Measurements from ENCODE around the gene KNDC1. TPM values are rescaled to one million over a fixed set of nuclear protein-coding genes. Genes with fewer than 3 reads are reported as not detected.

KNDC1 gene
- total RNA-seq, 2 donors from 2014 or later = 0.29 to 0.32 TPM

DNA sequence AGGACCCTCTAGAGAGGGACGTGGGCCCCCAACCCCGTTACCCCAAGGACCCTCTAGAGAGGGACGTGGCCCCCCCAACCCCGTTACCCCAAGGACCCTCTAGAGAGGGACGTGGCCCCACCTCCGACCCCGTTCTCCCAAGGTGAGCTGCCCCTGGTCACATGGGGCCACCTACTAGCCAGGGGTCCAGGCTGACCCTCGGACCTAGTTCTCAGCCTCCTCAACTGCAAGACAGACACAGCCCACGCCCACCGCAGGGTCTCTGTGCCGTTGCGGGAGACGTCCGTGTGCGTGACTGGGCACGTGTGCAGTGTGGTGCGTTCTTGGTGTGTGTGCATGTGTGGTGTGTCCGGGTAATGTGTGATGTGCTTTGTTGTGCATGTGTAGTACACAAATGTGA is 48.4 kb downstream of the KNDC1 start:
- intact Hi-C loops (cut with DNase I) = no loop called here
- H3K4me1 ChIP-seq = no peaks in the 10 kb centered on the region
- H3K9me3 ChIP-seq = no peaks in the 10 kb centered on the region
- H3K27ac ChIP-seq = no peak overlapping the region
- DNase-seq = no peak
- no peaks in the 10 kb centered on the region for H3K27me3 ChIP-seq
- H3K36me3 ChIP-seq = no peaks in the 10 kb centered on the region
- TF ChIP-seq, protein P1, sequence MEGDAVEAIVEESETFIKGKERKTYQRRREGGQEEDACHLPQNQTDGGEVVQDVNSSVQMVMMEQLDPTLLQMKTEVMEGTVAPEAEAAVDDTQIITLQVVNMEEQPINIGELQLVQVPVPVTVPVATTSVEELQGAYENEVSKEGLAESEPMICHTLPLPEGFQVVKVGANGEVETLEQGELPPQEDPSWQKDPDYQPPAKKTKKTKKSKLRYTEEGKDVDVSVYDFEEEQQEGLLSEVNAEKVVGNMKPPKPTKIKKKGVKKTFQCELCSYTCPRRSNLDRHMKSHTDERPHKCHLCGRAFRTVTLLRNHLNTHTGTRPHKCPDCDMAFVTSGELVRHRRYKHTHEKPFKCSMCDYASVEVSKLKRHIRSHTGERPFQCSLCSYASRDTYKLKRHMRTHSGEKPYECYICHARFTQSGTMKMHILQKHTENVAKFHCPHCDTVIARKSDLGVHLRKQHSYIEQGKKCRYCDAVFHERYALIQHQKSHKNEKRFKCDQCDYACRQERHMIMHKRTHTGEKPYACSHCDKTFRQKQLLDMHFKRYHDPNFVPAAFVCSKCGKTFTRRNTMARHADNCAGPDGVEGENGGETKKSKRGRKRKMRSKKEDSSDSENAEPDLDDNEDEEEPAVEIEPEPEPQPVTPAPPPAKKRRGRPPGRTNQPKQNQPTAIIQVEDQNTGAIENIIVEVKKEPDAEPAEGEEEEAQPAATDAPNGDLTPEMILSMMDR (IDR thresholded peaks at IDR 0.05) = no peak
- H3K4me3 ChIP-seq = no peak overlapping the region
- H3K9ac ChIP-seq (ENCODE audit: low read depth in 2 of 2, low read length in 2 of 2) = no peak overlapping the region

DNA sequence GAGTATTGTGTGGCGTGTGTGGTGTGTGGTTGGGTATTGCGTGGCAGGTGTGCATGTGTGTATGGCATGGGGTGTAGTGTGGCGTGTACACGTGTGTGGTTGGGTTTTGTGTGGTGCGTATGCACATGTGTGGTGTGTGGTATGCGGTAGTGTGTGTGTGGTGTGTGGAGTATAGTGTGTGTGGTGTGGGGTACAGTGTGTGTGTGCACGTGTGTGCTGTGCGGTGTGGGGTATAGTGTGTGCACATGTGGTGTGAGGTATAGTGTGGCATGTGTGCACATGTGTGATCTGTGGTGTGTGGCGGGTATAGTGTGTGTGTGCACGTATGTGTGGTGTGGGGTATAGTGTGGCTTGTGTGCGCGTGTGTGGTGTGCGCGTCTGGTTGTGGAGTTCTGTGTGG is 49.1 kb downstream of the KNDC1 start:
- DNase-seq = no peak
- TF ChIP-seq, protein P1 (IDR thresholded peaks at IDR 0.05) = no peak
- Histone ChIP-seq H3K9me3 (no peaks in the 10 kb centered on the region), H3K27ac (no peak overlapping the region), H3K4me3 (no peak overlapping the region), H3K4me1 (no peaks in the 10 kb centered on the region), H3K9ac (ENCODE audit: low read depth in 2 of 2, low read length in 2 of 2) (no peak overlapping the region), H3K36me3 (no peaks in the 10 kb centered on the region), H3K27me3 (no peaks in the 10 kb centered on the region)
- intact Hi-C loops (cut with DNase I) = no loop called here

DNA sequence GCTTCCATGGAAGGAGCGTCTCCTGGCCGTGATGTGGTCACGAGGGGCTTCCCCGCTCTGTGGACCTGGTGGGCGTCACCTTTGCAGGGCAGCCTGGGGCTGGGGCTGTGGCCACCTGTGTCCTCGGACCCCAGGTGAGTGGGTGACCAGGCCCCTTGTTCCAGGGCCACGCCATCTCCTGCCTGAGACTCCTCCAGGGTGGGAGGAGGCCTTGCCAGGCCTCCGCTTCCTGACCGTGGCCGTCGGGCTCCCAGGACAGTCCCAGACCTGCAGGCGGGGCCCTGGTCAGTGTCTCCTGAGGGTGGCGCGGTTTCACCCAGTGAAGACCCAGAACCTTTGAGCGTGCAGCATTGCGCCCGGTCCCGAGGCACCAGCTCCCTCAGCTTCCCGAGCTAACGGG is 49.6 kb downstream of the KNDC1 start:
- TF ChIP-seq, protein P1 (IDR thresholded peaks at IDR 0.05) = no peak
- no peak overlapping the region for H3K9ac ChIP-seq (ENCODE audit: low read depth in 2 of 2, low read length in 2 of 2)
- DNase-seq = no peak
- intact Hi-C loops (cut with DNase I) = no loop called here
- H3K36me3 ChIP-seq = no peaks in the 10 kb centered on the region
- no peaks in the 10 kb centered on the region for H3K27me3 ChIP-seq
- no peak overlapping the region for H3K27ac ChIP-seq
- no peaks in the 10 kb centered on the region for H3K9me3 ChIP-seq
- H3K4me1 ChIP-seq = no peaks in the 10 kb centered on the region
- H3K4me3 ChIP-seq = no peak overlapping the region

DNA sequence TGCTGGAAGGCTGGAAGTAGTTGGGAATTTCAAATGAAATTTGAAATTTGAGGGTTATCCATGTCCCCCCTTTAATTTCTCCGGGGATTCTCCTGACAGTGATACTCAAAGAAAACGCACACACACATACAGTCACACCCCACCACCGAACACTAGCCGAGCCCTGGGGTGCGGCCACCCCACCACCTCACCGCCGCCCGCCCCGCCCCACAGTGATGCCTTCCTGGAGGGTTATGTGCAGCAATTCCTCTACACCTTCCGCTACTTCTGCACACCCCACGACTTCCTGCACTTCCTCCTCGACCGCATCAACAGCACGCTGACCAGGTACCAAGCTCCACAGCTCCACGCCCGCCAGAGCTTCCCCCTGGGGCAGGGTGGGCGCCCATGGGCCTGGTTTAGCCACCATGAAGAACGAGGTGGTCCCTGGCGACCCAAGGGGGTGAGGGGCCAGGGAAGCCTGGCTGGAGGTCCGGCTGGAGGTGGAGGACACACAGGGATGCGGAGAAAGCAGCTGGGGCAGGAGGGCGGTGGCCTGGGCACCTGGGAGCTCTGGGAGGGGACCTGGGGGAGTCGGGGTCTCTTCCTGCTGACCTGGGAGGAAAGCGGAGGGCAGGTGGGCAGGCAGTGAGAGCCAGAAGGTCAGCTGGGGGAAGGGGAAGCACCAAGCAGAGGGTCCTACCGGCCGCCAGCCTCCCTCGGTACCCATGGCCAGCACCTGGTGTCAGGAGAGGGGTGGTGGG is 50.5 kb downstream of the KNDC1 start:
- TF ChIP-seq, protein P1 (IDR thresholded peaks at IDR 0.05) = no peak
- H3K27me3 ChIP-seq = no peaks in the 10 kb centered on the region
- no peaks in the 10 kb centered on the region for H3K9me3 ChIP-seq
- intact Hi-C loops (cut with DNase I) = no loop called here
- DNase-seq = no peak
- no peaks in the 10 kb centered on the region for H3K36me3 ChIP-seq
- no peaks in the 10 kb centered on the region for H3K4me1 ChIP-seq
- no peak overlapping the region for H3K27ac ChIP-seq
- H3K4me3 ChIP-seq = no peak overlapping the region
- H3K9ac ChIP-seq (ENCODE audit: low read depth in 2 of 2, low read length in 2 of 2) = no peak overlapping the region

DNA sequence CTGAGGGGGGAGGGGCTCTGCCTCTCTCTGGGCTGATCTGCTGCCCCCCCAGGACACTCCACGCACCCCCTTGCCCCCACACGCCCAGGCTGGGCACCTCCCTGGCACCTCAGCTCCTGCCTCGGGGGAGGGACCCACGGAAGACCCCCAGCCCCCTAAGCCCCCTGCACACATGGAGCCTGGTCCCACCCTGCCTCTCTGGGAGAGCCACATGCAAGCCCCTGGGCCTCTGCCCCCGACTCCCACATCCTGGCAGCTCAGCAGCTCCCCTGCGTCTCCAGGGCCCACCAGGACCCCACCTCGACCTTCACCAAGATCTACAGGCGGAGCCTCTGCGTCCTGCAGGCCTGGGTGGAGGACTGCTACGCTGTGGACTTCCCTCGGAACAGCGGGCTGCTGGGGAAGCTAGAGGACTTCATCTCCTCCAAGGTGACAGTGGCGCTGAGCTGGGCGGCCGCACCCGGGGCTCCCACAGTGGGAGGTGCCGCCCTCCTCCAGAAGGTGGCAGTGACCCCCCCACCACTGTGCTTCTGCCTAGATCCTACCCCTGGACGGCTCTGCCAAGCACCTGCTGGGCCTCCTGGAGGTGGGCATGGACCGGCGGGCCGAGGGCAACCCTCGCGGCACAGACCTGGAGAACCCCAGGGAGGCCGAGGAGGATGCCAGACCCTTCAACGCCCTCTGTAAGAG is 51.3 kb downstream of the KNDC1 start:
- Histone ChIP-seq H3K36me3 (no peaks in the 10 kb centered on the region), H3K27me3 (no peaks in the 10 kb centered on the region), H3K27ac (no peak overlapping the region), H3K4me1 (no peaks in the 10 kb centered on the region), H3K4me3 (no peak overlapping the region), H3K9me3 (no peaks in the 10 kb centered on the region), H3K9ac (ENCODE audit: low read depth in 2 of 2, low read length in 2 of 2) (no peak overlapping the region)
- no peak for DNase-seq
- TF ChIP-seq, protein P1 (IDR thresholded peaks at IDR 0.05) = no peak
- intact Hi-C loops (cut with DNase I) = no loop called here

Data from colonic mucosa (tissue), 4 donors.